Uterus (tissue), 4 donors: Measurements from ENCODE around the gene AWAT1. TPM values are rescaled to one million over a fixed set of nuclear protein-coding genes. Genes with fewer than 3 reads are reported as not detected.

ENCODE experiments used
- DNase-seq, 2 donors: peaks; one replicate each; pipeline ENCODE4 v3.0.0-alpha.2; 2019 to 2020
- H3K27ac ChIP-seq, 2 donors: fragments of 200-600 bp; sonication (generic); 1 replicate in 1 of 2; 2 replicates in 1 of 2; pipeline ENCODE4 v1.5.1; 2016 to 2018
- H3K27me3 ChIP-seq, 2 donors: fragments of 200-600 bp; sonication (generic); one replicate each; pipeline ENCODE4 v1.5.1; 2018 to 2019; ENCODE audit warnings: control low read depth in 1 of 2
- H3K36me3 ChIP-seq, 2 donors: fragments of 200-600 bp; sonication (generic); one replicate each; pipeline ENCODE4 v1.5.1; 2019; ENCODE audit warnings: control low read depth in 1 of 2
- H3K4me1 ChIP-seq, 2 donors: fragments of 200-600 bp; sonication (generic); one replicate each; pipeline ENCODE4 v1.5.1; 2018 to 2019; ENCODE audit warnings: control low read depth in 1 of 2
- H3K4me3 ChIP-seq, 2 donors: fragments of 200-600 bp; sonication (generic); 1 replicate in 1 of 2; 2 replicates in 1 of 2; pipeline ENCODE4 v1.5.1; 2018 to 2019; ENCODE audit warnings: mild to moderate bottlenecking in 1 of 2
- H3K9me3 ChIP-seq, 2 donors: fragments of 200-600 bp; sonication (generic); one replicate each; pipeline ENCODE4 v1.5.1; 2019; ENCODE audit warnings: control low read depth in 1 of 2
- POLR2A ChIP-seq, 2 donors: fragments of 450-650 bp; IDR thresholded peaks; one replicate each; pipeline ENCODE4 v1.6.1; 2016; ENCODE audit warnings: antibody characterized with exemption in 2 of 2, mild to moderate bottlenecking in 1 of 2, moderate library complexity in 1 of 2
- intact Hi-C: fragments of 100-400 bp; cut with DNase I; formaldehyde crosslinking; loops from one replicate; pipeline ENCODE4 v1.15.1; 2023; ENCODE audit warnings: low total_unique reads
- total RNA-seq, 4 donors: library from RNA; depleted of rRNA in 3 of 4; stranded (reverse); fragments of >200 nt in 3 of 4; gene quantifications; one replicate each; pipeline versions ENCODE4 v1.1.0 to v1.2.4, GENCODE V29; 2014 to 2023
- TF ChIP-seq, protein P1 (sequence below), 4 experiments: fragments of 200-600 bp in 2 of 4; fragments of 450-650 bp in 2 of 4; sonication (generic) in 2 of 4; IDR thresholded peaks; one replicate each; pipeline ENCODE4 v1.5.1; 2016 to 2019; ENCODE audit warnings: antibody characterized with exemption in 4 of 4, mild to moderate bottlenecking in 2 of 4, moderate library complexity in 1 of 4
- donor health status: DM: yes; HTN: yes; CAD: no.

The AWAT1 gene
- total RNA-seq, 4 donors from 2014 or later: not detected

DNA sequence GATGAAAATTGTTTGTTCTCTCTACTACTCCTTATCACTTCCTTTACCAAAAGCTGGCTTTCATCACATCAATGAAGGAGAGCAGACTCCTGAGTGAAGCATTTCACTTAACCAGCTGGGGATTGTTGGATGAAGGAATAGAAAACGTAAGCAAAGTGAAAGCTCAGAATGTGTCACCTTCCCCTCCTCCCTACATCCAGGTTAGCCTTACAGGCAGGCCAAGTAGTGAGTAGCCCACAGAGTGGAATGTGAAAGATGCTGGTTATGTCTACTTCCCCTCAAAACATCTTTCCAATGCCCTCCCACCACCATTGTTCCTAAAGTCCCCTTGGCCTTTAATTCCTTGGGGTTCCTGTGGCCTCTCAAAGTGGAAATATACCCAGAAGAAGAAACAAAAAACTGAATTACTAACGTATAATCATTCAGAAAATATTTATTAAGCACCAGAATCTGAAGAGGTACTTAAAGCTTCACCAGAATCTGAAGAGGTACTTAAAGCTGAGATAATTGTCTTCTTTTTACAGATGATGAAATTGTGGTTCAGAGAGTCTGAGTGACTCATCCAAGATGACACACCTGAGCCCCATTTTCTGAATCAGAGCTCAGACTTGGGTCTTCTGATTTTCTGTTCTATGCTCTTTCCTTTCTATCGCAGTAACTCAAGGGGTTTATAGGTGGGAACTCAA, 19.1 kb downstream of the AWAT1 start:
- no peak for DNase-seq
- H3K9me3 ChIP-seq: no peaks in the 10 kb centered on the region
- H3K4me3 ChIP-seq: no peak overlapping the region
- H3K4me1 ChIP-seq: no peaks in the 10 kb centered on the region
- H3K27ac ChIP-seq: no peak overlapping the region
- TF ChIP-seq POLR2A (IDR thresholded peaks at IDR 0.05): no peak
- TF ChIP-seq, protein P1, sequence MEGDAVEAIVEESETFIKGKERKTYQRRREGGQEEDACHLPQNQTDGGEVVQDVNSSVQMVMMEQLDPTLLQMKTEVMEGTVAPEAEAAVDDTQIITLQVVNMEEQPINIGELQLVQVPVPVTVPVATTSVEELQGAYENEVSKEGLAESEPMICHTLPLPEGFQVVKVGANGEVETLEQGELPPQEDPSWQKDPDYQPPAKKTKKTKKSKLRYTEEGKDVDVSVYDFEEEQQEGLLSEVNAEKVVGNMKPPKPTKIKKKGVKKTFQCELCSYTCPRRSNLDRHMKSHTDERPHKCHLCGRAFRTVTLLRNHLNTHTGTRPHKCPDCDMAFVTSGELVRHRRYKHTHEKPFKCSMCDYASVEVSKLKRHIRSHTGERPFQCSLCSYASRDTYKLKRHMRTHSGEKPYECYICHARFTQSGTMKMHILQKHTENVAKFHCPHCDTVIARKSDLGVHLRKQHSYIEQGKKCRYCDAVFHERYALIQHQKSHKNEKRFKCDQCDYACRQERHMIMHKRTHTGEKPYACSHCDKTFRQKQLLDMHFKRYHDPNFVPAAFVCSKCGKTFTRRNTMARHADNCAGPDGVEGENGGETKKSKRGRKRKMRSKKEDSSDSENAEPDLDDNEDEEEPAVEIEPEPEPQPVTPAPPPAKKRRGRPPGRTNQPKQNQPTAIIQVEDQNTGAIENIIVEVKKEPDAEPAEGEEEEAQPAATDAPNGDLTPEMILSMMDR (IDR thresholded peaks at IDR 0.05): no peak
- H3K36me3 ChIP-seq: no peaks in the 10 kb centered on the region
- peaks cover 0 to 5% of the 10 kb centered on the region in 2 donors for H3K27me3 ChIP-seq
- intact Hi-C loops: no loop called here

DNA sequence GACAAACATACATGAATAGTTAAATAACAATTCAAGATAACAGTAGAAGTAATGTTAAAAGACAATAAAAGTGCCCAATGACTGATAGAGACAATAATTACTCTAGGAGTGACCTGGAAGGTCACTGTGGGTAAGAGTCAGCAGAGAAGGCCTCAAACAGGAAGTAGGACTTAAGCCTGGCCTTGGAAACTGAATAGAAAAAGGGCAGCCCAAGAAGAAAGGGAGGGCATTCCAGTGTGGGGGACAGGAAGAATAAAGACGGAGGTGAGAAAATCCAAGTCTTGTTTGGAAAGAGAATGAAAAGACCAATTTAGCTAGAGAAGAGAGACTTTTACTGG, 19.6 kb downstream of the AWAT1 start:
- Histone ChIP-seq H3K27ac (no peak overlapping the region), H3K27me3 (peaks cover 0 to 5% of the 10 kb centered on the region in 2 donors), H3K4me1 (no peaks in the 10 kb centered on the region), H3K4me3 (no peak overlapping the region), H3K36me3 (no peaks in the 10 kb centered on the region), H3K9me3 (no peaks in the 10 kb centered on the region)
- intact Hi-C loops: no loop called here
- no peak for TF ChIP-seq POLR2A (IDR thresholded peaks at IDR 0.05)
- TF ChIP-seq, protein P1 (IDR thresholded peaks at IDR 0.05): no peak
- DNase-seq: no peak

DNA sequence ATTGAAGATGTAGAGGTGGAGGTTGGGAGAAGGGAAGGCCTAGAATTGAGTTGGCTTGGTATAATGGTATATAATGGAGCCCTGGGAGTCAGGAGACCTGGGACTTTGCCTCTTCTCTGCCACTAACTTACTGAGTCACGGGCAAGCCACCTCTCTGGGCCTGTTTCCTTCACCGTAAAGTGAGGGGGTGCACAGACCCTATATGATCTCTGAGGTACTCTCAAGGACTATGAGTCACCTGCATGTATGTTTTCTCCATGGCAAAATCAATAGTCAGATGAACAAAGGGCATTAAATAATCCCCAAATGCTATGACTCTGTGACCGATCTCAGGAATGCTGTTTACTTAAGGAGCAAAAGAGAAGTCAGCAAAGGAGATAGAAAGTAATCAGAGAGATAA, 20.5 kb downstream of the AWAT1 start:
- Histone ChIP-seq H3K9me3 (no peaks in the 10 kb centered on the region), H3K4me1 (no peaks in the 10 kb centered on the region), H3K36me3 (no peaks in the 10 kb centered on the region), H3K4me3 (no peak overlapping the region), H3K27ac (no peak overlapping the region), H3K27me3 (peaks cover 0 to 5% of the 10 kb centered on the region in 2 donors)
- no peak for TF ChIP-seq POLR2A (IDR thresholded peaks at IDR 0.05)
- TF ChIP-seq, protein P1 (IDR thresholded peaks at IDR 0.05): no peak
- intact Hi-C loops: no loop called here
- no peak for DNase-seq

DNA sequence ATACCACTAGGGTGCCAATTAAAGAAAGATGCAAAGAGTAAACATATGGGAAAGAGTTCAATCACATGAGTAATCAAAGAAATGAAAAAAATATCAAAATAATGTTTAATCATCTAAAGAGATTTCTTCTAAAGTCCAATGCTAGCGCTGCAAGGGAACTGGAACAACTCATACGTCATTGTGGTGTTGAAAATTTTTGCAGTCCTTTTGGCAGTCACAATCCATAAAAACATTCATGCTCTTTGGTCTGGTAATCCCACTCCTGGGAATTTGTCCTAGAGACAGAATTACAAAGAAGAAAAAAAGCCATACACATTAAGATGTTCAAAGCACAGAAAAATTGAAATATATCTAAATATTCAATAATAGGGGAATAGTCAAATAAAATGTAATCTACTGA, 21.0 kb downstream of the AWAT1 start:
- H3K4me1 ChIP-seq: no peaks in the 10 kb centered on the region
- no peak overlapping the region for H3K27ac ChIP-seq
- H3K9me3 ChIP-seq: no peaks in the 10 kb centered on the region
- TF ChIP-seq, protein P1 (IDR thresholded peaks at IDR 0.05): no peak
- TF ChIP-seq POLR2A (IDR thresholded peaks at IDR 0.05): no peak
- intact Hi-C loops: no loop called here
- no peaks in the 10 kb centered on the region for H3K36me3 ChIP-seq
- no peak for DNase-seq
- peaks cover 0 to 5% of the 10 kb centered on the region in 2 donors for H3K27me3 ChIP-seq
- no peak overlapping the region for H3K4me3 ChIP-seq

DNA sequence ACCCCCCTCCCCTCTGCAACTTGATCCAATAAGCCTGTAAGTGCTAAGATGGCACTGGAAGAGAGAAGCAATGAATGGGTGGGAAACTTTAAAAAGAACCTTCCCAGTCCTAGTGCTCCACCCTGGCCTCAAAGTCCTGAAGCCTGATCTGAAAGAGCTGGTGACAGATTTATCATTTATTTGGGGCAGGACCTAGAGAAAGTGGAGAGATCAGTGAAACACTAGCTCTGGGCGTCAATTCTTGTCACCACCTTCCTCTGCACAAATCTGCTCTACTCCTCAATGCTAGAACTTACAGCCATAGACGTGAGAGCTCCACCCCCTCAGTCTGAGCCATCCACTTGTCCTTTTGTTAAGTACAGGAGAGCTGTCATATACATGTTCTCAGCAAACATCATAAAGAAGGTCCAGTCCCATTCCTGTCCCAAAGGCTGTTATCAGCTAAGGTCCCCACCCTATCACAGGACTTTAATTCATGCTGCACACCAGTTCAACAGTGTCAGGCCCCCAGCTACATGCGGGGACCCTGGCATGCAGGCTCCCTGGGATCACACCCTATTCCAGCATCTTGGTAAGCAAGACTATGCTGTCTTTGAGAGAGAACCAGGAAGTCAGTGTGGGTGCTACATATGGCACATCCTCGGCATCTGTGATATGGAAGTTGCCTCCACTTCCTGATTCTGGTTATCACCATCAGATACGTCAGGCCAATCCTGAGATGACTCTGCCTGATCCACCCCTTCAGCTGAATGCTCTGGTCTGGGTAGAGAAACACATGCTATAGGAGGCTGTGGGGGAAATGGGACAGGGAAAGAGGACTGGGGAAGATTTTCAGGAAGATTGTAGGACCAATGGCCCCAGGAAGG, 23.2 kb downstream of the AWAT1 start:
- Histone ChIP-seq H3K9me3 (no peaks in the 10 kb centered on the region), H3K4me3 (no peak overlapping the region), H3K27ac (no peak overlapping the region), H3K4me1 (no peaks in the 10 kb centered on the region), H3K36me3 (no peaks in the 10 kb centered on the region), H3K27me3 (peaks cover 0 to 5% of the 10 kb centered on the region in 2 donors)
- TF ChIP-seq, protein P1 (IDR thresholded peaks at IDR 0.05): no peak
- TF ChIP-seq POLR2A (IDR thresholded peaks at IDR 0.05): no peak
- intact Hi-C loops: no loop called here
- no peak for DNase-seq
